HG03139 (cell line): ENCODE results near the gene SERP1.

Experiments used
- ATAC-seq: cut with Tn5 transposase; IDR thresholded peaks from one replicate; pipeline ENCODE4 v1.9.1; 2021; ENCODE audit not compliant: unreplicated experiment

The SERP1 gene

DNA sequence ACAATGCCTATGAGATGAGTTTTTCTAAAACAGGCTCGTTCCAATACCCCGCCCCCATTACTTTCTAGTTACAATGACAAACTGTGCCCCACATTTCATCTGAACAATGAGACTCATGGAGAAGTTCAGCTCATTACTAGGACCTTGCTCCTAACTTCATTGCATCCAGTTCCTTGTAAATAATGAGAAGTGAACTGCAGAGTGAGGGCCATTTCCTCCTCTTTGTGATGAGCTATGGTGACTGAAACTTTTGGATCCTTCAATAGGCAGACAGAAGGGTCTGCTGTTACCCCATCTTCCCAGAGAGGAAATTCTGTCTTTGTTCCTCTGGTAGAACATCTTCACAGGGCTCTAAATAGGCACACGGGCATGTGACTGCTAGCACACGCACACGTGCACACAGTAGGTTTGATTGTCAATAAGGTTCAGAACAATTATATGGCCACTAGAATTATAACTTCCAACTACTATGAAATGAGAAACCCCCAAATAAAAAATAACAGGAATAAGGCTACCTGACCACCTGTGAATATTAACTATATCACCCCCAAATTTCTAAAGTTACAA is 51.8 kb downstream of the SERP1 start:
- ATAC-seq = no peak
